Forelimb muscle (tissue), 1 donor: ENCODE data around the gene TTF2. TPM values are rescaled to one million over a fixed set of nuclear protein-coding genes. Genes with fewer than 3 reads are reported as not detected.
"Not testable (repeated sequence)": the region's sequence is repeated elsewhere in the genome, so short reads cannot be mapped to it uniquely, and the experiment has no call there.

Source experiments
- DNase-seq: peaks from one replicate; pipeline ENCODE4 v3.0.0-alpha.2; 2013; ENCODE audit warnings: low read depth
- polyA plus RNA-seq: library from polyadenylated mRNA; unstranded; fragments of 120-200 nt; gene quantifications from one replicate; pipeline ENCODE4 v1.2.1, GENCODE V29; 2013; ENCODE audit not compliant: insufficient read length

The TTF2 gene
- polyA plus RNA-seq, 1 donor, result 13.2 TPM

DNA sequence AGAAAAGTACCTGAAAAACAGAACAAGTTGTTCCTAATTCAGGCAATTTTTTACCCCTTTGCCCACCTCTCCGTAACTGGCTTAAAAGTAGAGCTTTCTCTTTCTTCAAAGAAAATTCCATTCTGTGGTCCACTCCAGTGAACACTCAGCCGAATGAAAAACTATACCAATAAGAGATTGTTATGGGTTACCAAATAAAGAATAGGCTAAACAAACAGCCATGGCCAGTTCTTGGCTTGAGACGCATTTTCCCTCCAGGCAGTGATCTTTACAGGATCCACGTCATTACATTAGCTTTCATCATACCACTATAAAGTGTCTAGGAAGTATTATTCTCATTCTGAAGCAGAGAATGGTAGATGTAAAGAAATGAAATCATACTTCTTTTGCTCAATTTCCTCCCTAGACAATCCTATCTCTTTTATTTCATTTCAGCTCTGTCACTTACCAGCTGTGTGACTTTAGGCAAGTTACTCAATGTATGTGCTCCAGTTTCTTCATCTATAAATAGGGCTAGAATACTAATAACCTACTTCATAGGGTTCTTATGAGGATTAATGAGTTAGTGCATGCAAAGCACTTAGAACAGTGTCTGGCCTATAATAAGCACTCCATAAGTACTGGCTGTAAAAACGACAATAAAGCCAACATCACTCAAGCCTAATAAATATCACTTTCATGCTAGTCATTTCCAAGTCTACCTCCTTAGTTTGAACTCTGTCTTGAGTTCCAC lies 87.9 kb downstream of the TTF2 start:
- no peak for DNase-seq

GRCh38 chr1:117150316-117150715 lies 90.2 kb downstream of the TTF2 start:
- no peak for DNase-seq

- DNase-seq, result not testable (repeated sequence)
These were observed 91.2 kb downstream of the TTF2 start for GRCh38 chr1:117151305-117151704.

Other genes with a start within 250 kb of the TTF2 start
- 99.9 TPM for gene PTGFRN, start 150.4 kb upstream of the TTF2 start, polyA plus RNA-seq
- gene CD101, start 58.6 kb upstream of the TTF2 start, polyA plus RNA-seq, result 4.3 TPM
- gene TRIM45, start 61.4 kb downstream of the TTF2 start, polyA plus RNA-seq, result 24.6 TPM
- gene VTCN1, start 150.6 kb downstream of the TTF2 start, polyA plus RNA-seq, result 0.13 TPM